Lower leg skin (tissue), 4 donors: ENCODE data around the gene LAMB4. TPM values are rescaled to one million over a fixed set of nuclear protein-coding genes. Genes with fewer than 3 reads are reported as not detected.

Source experiments
- DNase-seq, 2 donors: peaks; one replicate each; pipeline ENCODE4 v3.0.0-alpha.2; 2019; ENCODE audit warnings: low spot score in 2 of 2
- H3K4me3 ChIP-seq: fragments of 200-600 bp; sonication (generic); 2 replicates; pipeline ENCODE4 v1.5.1; 2017; ENCODE audit warnings: mild to moderate bottlenecking, low read depth; ENCODE audit not compliant: poor library complexity, severe bottlenecking
- CTCF ChIP-seq, 3 donors: fragments of 450-650 bp; IDR thresholded peaks; one replicate each; pipeline ENCODE4 v1.5.1; 2016; ENCODE audit warnings: antibody characterized with exemption in 3 of 3, mild to moderate bottlenecking in 3 of 3, moderate library complexity in 2 of 3
- POLR2A ChIP-seq, 2 donors: fragments of 450-650 bp; IDR thresholded peaks; one replicate each; pipeline ENCODE4 v1.6.1; 2016 to 2017; ENCODE audit warnings: antibody characterized with exemption in 2 of 2, mild to moderate bottlenecking in 1 of 2, moderate library complexity in 1 of 2
- WGBS, 2 donors: methylation state at CpG; one replicate each; pipeline ENCODE4 v1.1.5; 2018; 5-methylcytosine and 5-hydroxymethylcytosine counted together
- intact Hi-C: fragments of 100-400 bp; cut with DNase I; formaldehyde crosslinking; loops from one replicate; pipeline ENCODE4 v1.15.0; 2023; ENCODE audit warnings: low total_unique reads
- total RNA-seq, 4 donors: library from RNA; depleted of rRNA; stranded (reverse); fragments of >200 nt; gene quantifications; one replicate each; pipeline ENCODE4 v1.1.0, GENCODE V29; 2016

Gene LAMB4
- total RNA-seq, 4 donors from 2014 or later: 125 to 306 (median 156) TPM

- 77 to 84% methylated on average over 4 of the region's 4 CpGs for WGBS, 2 donors
- no peak overlapping the region for H3K4me3 ChIP-seq
- TF ChIP-seq POLR2A (IDR thresholded peaks at IDR 0.05) (no peak), CTCF (IDR thresholded peaks at IDR 0.05) (no peak)
- intact Hi-C loops: no loop called here
- DNase-seq: no peak
These were observed 130.2 kb downstream of the LAMB4 start for GRCh38 chr7:107999779-108000560.

- no peak for TF ChIP-seq CTCF (IDR thresholded peaks at IDR 0.05)
- no peak for TF ChIP-seq POLR2A (IDR thresholded peaks at IDR 0.05)
- 86 to 89% methylated on average over 3 of the region's 3 CpGs for WGBS, 2 donors
- intact Hi-C loops: no loop called here
- H3K4me3 ChIP-seq: no peak overlapping the region
- DNase-seq: no peak
These were observed 131.3 kb downstream of the LAMB4 start for GRCh38 chr7:107998660-107999480.

- intact Hi-C loops: no loop called here
- 59 to 66% methylated on average over 2 of the region's 2 CpGs for WGBS, 2 donors
- TF ChIP-seq CTCF (IDR thresholded peaks at IDR 0.05) (no peak), POLR2A (IDR thresholded peaks at IDR 0.05) (no peak)
- no peak overlapping the region for H3K4me3 ChIP-seq
- no peak for DNase-seq
These were observed 132.0 kb downstream of the LAMB4 start for GRCh38 chr7:107998150-107998549.

- 70 to 74% methylated on average over 7 of the region's 7 CpGs for WGBS, 2 donors
- H3K4me3 ChIP-seq: no peak overlapping the region
- no peak for DNase-seq
- intact Hi-C loops: no loop called here
- TF ChIP-seq CTCF (IDR thresholded peaks at IDR 0.05): no peak
- no peak for TF ChIP-seq POLR2A (IDR thresholded peaks at IDR 0.05)
These were observed 133.9 kb downstream of the LAMB4 start for GRCh38 chr7:107996072-107996882.

- intact Hi-C loops: no loop called here
- 40 to 45% methylated on average over 6 of the region's 6 CpGs for WGBS, 2 donors
- TF ChIP-seq POLR2A (IDR thresholded peaks at IDR 0.05) (no peak), CTCF (IDR thresholded peaks at IDR 0.05) (no peak)
- no peak for DNase-seq
- H3K4me3 ChIP-seq: no peak overlapping the region
These were observed 134.7 kb downstream of the LAMB4 start for GRCh38 chr7:107995184-107996071.
